M059J (cell line): ENCODE data around the gene KITLG. TPM values are rescaled to one million over a fixed set of nuclear protein-coding genes. Genes with fewer than 3 reads are reported as not detected.
"Not testable (repeated sequence)": the region's sequence is repeated elsewhere in the genome, so short reads cannot be mapped to it uniquely, and the experiment has no call there.

Experiments
- DNase-seq: peaks from one replicate; pipeline ENCODE4 v3.0.0-alpha.2; 2012; ENCODE audit warnings: low read depth
- total RNA-seq: library from RNA; depleted of rRNA; stranded (reverse); fragments of >200 nt; shearing (Covaris generic); gene quantifications from 2 replicates; pipeline ENCODE4 v1.2.3, GENCODE V29; 2014; rRNA removed

Gene KITLG, protein sequence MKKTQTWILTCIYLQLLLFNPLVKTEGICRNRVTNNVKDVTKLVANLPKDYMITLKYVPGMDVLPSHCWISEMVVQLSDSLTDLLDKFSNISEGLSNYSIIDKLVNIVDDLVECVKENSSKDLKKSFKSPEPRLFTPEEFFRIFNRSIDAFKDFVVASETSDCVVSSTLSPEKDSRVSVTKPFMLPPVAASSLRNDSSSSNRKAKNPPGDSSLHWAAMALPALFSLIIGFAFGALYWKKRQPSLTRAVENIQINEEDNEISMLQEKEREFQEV
- total RNA-seq: 11.8 and 13.0 TPM in 2 replicates

DNA sequence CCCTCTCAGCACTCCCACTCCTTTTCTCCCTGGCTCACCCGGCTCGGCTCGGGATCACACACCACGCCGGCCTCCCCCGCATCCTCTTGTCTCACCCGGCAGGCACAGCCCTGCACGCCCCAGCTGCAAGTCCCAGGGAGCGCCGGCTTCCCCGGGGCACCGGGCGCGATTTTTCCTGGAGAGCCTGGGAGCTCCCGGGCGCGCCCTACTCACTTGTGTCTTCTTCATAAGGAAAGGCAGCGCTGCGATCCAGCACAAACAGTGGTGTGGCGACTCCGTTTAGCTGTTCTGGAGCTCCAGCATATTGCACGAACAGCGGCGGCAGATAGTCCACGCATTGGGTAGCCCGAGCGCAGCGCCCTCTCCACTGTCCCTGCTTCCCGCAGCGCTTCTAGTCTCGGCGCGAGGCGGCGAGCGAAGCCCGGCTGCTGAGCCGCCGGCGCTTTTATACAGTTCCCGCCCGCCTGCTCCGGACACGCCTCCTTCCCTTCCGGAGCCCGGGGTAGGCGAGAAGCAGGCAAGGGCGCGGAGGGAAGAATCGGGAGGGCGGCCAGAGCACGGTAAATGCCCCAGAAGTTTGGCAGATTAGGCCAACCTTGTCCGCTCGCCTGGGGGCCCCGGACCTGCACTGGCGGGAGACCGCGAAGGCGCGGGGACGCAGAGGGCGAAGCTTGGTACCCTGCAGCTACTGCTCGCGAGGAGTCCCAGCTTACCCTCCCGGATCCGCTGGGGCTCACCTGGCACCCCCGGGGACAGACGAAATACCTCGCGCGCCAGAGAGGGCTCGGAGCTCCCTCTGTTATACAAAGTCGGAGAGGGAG is at the start of gene KITLG:
KITLG (minus strand) TSS at position 421 of the 821 bp plus-strand sequence; CDS start at position 228, 193 bp downstream.
- DNase-seq: peak; percentile 84

DNA sequence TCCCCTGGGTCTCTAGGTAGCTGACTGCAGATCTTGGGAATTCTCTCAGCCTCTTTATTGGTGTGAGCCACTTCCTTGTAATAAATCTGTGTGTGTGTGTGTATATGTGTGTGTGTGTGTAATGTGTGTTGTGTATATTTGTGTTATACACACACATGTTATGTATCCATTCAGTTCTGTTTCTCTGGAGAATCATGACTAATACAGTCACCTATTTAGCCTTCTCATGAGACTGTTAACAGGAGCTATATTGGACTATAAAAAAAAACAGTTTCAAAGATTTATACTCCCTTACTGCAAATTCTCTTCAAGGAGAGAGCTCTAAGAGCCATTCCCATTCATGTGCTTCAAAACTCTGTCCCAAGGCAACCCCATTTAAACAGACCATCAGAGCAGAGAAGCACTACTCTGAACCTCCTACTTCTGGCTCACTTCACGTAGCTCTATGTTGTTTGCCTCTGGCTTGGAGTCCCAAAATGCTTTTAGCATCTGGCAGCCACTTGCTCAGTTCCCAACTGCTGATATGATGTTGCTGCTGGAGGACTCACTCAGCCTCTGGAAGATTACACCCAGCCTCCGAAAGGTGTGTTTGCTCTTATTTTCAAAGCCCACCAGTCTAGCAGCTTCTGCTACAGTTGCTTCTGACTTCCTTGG is 48.7 kb upstream of the KITLG start:
- no peak for DNase-seq

DNA sequence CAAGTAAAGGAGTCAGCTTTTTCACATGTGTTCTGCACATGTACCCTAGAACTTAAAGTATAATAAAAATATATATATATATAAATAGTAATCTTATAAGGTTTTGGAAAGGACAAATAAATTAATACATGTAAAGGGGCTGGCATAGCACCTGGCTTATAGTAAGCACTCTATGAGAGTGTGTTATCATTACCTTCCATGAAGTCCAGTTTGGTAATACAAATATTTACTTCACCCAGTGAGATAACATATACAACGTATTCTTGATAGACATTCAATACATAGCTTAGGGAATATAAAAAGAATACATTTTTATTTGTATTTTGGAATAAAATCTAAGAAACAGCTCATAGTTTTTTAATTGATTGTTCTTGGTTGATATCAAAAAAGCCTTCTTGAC is 47.8 kb upstream of the KITLG start:
- DNase-seq: not testable (repeated sequence)

DNA sequence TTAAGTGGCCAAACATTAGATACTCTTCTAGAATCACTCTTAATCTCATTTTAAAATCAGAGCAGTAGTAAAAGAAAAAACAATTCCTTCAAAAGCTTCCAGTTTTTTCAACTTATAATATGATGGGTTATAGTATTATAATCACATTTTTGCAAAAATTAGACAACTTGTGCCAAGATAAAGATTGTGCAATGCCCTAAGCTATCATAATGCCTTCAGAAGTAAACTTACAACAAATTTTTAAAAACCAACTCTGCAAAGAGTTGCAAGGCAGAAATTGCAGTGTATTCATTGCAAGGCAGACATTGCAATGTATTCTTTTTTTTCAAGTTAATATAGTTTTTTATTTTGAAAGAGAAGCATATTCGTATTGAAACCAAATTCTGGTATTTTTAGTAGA is 47.2 kb upstream of the KITLG start:
- no peak for DNase-seq

DNA sequence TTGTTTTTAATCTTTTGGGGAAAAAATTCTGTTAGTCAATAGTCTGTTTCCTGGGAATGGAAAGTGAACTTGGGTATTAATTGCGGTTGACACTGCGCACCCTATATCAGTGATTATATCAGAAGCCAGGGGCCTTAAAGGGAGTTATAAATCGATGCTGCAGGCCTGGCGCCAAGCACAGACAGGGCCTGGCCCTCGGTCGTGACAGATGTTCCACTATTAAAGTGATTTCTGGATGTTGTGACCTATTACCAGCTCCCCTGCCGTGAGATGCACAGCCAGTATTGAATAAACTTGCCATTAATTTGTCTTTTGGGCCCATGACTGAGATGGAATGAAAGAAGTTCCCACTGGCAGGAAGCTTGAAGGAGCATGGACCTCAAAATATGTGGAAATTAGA is 45.1 kb upstream of the KITLG start:
- no peak for DNase-seq

DNA sequence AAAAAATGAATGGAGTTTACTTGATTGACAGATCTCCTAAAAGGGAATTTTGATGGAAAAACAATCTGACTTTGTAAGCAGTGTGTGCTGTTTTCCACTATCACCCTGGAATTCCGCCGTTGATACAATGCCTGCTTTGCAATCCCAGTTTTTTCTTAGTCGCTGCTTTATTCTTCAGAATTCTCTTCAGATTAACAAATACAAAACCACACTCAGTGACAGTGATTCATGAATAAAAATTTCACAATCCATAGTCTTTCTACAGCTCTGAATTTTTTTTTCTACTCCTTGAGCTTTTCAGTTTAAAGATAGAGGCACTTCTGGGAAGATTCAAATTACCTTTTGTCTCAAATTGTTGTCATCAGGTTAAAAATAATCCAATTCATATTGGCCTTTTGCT is 44.6 kb upstream of the KITLG start:
- DNase-seq: peak; percentile 54

DNA sequence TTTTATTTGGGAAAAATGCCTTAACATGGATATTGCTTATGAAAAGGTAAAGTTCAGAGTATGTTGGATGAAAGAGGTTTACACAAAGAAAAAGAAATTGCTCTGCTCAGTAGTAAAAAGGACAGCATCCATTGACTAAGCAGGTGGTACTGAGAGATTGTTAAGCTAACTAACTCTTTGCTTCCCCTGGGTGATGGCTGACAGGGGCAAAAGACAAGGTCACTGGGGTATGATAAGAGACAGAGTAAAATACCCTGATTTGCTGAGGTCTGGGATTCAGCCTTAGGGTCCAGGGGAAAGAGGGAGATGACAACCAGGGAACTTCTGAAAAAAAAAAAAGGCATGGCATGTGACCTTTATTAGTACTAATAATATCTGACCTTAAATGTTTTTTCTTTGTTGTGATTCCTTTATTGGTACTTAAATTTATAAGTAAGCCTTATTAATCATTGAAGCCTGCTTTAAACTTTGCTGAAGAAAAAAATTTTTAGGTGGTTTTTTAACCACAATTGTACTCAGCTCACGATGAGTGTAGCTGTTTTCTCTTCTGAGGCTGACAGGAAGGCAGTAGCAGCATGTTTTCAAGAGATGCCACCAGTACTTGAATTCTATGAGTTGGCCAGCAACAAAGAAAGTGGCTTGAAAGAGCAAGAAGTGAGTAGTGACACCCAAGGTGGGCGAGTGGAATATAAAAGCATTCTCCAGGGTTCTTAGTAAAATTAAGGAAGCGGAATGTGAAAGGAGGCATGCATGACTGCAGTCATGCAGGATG is 43.7 kb upstream of the KITLG start:
- peak; percentile 22 for DNase-seq

DNA sequence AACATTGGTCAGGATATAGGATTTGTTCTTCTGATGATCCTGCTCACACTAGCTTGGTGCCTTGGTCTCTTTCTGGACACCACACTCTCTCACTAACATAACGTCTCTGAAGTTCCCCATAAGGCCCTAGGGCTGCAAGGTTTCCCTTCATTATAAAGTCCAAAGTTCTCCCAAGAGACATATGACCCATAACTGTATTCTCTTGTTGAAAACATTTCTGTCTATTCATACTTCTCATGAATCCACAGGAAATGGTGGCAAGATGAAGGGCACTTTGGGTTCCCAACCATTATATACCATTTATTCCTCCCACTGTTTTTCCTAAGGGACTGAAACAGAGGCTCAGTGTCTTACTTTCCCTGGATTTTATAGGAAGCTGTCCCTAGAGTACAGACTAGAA is 37.1 kb upstream of the KITLG start:
- no peak for DNase-seq

DNA sequence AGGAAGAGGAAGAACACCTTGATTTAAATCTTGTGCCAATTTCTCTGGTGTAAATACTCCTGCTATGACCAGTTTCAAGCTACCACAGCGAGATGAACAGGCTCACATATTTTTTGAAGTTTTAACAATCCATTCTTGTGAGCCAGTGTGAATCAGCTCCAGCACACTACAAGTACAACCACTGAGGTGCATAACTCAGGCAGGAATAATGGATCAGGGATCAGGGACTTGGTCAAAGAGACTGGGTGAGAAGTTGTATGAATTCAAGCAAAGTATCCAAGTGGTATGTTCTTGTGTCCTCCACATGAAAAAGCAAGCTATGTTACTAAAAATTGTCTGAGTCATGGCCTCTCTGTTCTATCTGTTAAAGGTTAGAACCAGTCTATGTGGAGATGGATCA is 35.2 kb upstream of the KITLG start:
- DNase-seq: no peak

DNA sequence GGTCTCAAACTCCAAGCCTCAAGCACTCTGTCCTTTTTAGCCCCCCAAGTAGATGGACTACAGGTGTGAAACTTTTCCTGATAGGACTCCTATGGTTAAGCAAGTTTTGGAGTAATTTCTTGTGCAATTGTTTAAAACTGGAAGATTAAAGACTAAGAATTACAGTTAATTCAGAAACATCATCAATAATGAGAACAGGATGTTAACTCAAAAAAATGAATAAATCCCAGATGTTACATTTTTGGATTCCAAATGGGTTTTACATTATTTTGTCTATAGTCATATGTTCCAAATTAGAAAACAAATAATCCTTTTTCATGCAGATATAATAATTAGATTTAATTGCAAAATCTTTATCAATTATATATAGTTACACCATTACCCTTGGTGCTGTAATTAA is 24.4 kb upstream of the KITLG start:
- no peak for DNase-seq

DNA sequence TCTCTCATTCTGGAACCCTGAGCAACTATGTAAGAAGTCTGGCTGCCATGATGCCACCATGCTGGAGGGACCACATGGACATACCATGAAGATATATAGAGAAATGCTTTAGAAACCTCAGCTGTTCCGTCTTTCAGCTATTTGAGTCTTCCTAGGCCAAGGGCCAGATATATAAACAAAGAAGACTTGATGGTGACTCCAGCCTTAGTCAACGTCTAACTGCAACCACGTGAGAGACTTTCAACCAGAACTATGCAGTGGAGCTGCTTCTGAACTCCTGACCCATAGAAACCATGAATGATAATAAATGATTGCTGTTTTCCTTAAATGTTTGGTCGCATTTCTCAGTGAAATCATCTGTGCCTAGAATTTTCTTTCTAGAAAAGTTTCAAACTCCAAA is 20.0 kb upstream of the KITLG start:
- DNase-seq: peak; percentile 84

DNA sequence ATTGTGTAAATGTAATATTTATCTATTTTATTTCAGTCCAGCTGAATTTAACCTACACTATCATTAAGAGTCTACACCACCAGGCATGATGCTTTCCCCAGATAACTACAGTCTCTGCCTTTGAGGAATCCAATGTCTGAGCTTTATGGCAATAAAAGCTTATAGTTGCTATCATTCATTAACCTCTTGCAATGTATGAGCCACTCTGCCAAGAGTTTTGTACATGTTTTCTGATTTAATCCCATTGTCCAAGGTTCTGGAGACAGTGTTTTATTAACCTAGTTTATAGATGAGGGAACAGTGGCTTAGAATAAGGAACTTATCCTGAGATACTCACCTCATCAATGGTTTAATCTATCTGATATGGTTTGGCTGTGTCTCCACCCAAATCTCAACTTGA is 17.1 kb upstream of the KITLG start:
- no peak for DNase-seq

DNA sequence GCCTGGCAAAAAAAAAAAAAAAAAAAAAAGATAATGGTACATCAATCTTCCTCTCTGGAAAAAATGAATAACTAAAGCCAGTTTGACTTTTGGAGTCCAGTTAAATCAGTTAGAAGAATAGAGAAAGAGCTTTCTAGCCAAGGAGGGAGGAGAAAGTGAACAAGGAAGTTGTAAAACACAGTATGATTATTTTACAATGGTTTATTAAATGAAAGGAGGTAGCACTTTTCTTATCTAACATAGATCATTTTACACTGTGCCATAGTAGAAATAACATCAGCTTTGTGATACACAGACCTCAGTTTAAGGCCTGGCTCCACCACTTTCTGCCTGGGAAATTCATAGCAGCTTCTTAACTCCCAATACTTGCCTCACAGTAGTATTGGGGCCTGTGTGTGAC is 15.4 kb upstream of the KITLG start:
- no peak for DNase-seq

DNA sequence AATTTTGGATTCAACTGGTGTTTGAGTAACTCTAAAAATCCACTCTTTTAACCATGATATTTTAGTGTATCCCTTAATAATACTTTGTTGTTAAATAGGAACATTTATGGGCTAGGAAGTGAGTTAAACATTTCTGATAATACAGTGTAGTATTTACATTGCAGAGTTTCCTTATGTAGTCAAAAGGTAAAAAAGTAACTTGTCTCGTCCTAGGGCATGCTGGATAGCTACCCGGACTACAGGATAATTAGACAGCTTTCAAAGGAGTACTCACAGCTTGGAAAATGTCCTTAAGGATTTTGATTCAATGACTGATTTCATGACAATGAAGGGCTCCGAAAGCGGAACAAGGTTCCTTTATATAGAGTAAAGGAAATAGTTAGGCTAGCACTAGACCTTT is 14.5 kb upstream of the KITLG start:
- DNase-seq: no peak

DNA sequence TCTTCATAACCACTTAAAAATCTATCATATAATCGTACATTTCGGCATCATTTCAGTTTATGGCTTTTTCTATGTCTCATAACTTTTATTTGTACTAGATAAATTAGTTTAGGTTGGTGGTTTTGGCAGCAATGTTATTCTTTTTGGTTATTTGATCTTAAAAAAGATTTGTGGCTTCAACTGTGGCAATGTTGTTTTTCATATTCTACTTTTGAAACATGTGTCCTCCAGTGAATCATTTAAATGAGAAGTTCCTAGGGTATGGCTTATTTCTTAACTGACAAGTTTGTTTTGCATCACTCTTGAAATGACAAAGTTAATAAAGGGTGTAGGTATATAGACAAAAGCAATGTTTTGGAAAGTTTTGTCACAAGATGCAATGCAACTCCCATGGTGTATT is 11.1 kb upstream of the KITLG start:
- peak; percentile 34 for DNase-seq

DNA sequence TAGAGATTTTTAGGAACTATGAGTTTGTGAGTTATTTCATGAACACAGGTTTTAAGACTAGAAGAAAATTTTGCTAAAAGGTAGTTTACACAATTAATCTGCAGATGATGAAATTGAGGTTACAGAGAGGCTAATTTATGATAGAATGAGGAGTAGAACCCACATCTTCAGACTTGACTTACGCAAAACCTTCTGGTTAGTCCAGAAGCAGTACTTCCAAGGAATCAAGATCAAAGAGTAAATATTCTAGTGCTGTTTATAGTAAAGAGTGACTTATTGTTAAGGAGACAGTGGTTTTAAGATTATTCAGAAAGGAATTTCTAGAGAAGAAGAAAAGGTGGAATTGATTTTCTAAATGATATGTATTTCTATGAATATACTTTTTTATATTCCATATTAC is 10.6 kb upstream of the KITLG start:
- no peak for DNase-seq

DNA sequence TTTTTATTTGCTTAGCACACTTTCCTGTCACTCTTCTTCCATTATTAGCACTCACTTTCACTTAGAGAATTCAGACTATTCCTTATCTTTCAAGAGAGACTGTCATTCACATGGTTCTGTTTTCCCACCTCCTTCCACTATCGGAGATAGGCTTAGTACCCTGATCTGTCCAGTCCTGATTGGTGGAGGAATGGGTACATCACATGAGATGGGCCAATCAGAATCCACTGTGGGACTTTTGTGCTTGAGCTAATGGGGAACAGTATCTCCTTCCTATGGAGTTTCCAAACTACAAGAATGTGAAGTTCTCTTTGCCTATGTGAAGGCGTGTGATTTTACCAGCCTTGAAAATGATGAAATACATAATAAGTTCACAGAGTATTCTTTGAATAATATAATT is 4.8 kb upstream of the KITLG start:
- DNase-seq: no peak

DNA sequence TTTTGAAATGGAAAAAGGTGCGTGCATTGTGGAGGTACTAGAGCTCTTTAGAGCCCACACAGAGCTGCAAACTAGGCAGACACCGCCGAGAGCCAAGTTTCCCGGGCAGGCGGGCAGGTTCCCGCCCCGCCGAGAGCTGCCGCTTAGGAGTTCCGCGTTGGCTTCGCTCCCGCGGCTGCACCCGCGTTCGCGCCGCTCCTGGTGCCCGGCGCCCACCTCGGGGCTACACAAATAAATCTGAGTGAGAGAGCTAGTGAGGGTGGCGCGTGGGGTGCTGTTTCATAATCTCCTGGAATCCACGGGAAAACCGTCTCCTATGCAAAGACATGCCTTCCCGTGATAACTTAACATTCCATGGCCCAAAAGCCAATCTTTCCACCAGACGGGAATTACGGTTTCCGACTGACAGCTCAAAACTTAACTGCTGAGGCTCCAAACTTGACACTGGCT is 645 bp downstream of the KITLG start:
- peak; percentile 45 for DNase-seq

DNA sequence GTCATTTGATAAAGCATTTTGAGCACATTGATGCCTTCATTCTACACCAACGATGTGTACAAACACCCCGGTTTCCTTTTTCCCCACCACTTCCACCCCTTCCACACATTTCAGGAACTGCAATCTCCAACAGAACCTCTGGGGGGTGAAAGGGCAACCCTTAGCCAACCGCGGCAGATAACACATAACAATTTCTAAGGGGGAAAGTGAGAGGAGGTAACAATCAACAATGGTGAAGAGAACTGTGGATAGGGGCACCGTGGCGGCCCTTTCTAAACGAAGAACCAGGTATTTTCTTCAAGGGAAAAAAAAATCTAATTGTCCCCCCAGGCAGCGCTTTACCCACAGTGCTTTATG is 1.1 kb downstream of the KITLG start:
- DNase-seq: peak; percentile 56

DNA sequence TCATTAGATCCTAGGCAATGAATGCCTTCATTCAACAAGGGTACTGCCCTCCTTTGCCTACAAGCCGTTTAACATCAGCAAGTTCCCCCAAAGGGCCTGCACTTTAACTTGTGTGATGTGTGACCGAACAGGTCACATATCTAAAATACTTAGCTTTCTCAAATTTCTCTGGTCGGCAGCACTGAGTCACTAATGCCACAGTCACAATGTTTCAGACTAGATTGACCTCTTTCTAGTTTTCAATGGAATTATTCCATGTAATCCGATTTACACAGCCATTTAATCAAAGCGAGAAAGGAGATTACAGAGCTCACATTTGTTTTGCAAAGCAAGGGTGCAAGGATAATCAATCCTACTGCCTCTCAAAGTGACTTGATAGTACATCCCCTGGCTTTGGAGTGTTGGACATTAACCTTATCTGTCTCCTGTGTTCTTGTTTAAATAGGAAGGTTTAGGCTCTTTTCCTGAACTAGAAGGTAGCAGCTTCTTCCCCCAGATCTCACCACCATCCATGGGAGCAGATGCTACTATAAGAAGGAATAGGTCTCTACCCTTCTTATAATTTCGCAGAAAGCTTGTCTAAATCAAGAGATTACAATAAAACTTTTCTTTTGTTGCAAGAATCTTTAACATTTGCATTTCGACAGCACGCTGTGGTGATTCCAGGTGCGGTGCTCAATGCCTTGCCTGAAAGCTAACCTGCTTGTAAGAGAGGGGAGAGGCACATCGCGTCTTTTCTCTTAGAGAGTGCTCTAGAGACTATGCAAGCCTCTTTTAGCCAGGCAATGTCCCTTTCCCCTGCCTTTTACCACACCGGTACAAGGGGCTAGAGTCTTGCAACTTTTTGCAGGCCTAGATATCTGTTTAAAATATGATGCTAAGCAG is 1.8 kb downstream of the KITLG start:
- peak; percentile 66 for DNase-seq

DNA sequence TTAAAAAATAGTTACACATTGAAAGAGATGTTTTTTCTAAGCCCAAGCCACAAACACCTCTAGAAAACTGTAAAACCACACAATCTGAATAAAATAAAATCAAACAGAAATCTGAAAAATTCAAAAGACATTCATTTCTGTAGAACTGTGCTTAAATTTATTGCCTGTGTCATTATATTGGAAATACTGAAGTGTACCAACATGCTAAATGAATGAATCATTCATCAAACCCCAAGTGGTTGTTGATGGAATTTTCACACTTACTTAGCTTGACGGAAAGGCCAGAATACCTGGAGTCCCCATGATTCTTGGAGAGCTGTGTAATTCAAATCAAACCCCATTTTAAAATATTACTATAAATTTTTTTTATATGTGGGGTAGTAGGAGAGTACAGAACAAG is 2.7 kb downstream of the KITLG start:
- DNase-seq: peak; percentile 74
